Measurements from ENCODE around the gene HSPG2. TPM values are rescaled to one million over a fixed set of nuclear protein-coding genes. Genes with fewer than 3 reads are reported as not detected.

The HSPG2 gene
- total and polyA plus RNA-seq, 2 of the 8 experiments (the other 6 are each of a cell fraction or from before 2014, with no cell fraction given) = 17.8 to 111 TPM

DNA sequence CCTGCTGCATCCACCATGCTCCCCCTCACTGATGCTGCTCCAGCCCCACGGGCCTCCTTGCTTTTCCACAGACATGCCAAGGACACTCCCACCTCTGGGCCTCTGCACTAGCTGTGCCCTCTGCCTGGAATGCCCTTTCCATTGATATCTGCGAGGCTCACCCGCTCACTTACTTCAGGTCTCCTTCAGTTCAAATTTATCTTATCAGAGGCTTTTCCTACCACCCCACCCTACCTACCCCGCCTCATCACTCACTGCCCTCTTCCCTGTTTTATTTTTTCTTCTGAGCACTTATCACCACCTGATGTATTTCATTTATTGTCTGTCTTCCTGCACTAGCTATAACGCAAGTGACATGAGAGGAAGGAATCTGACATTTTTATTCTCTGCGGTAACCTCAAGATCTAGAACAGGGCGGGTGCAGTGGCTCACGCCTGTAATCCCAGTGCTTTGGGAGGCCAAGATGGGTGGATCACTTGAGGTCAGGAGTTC, 7.0 kb downstream of the HSPG2 start (continued):
- TF ChIP-seq, protein P1, sequence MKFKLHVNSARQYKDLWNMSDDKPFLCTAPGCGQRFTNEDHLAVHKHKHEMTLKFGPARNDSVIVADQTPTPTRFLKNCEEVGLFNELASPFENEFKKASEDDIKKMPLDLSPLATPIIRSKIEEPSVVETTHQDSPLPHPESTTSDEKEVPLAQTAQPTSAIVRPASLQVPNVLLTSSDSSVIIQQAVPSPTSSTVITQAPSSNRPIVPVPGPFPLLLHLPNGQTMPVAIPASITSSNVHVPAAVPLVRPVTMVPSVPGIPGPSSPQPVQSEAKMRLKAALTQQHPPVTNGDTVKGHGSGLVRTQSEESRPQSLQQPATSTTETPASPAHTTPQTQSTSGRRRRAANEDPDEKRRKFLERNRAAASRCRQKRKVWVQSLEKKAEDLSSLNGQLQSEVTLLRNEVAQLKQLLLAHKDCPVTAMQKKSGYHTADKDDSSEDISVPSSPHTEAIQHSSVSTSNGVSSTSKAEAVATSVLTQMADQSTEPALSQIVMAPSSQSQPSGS (IDR thresholded peaks at IDR 0.05; ENCODE audit: low read length) = no peak
- no peak for TF ChIP-seq SRF (IDR thresholded peaks at IDR 0.05; ENCODE audit: low read depth, low read length)
- no peak for TF ChIP-seq HDAC6 (IDR thresholded peaks at IDR 0.05; ENCODE audit: low read depth, low read length)
- no peak for TF ChIP-seq TEAD4 (IDR thresholded peaks at IDR 0.05; ENCODE audit: low read depth, low read length)
- TF ChIP-seq SIRT6 (IDR thresholded peaks at IDR 0.05; ENCODE audit: low read length) = no peak
- no peak for TF ChIP-seq EP300 (IDR thresholded peaks at IDR 0.05; ENCODE audit: borderline replicate concordance in 1 of 2, low read depth in 2 of 2, low read length in 2 of 2)
- TF ChIP-seq USF2 (IDR thresholded peaks at IDR 0.05; ENCODE audit: low read length) = no peak
- TF ChIP-seq TBP (IDR thresholded peaks at IDR 0.05; ENCODE audit: low read depth, low read length) = no peak
- TF ChIP-seq GTF2F1 (IDR thresholded peaks at IDR 0.05; ENCODE audit: borderline replicate concordance, low read depth, low read length) = no peak
- no peak for TF ChIP-seq RXRA (IDR thresholded peaks at IDR 0.05; ENCODE audit: insufficient read depth, low read depth, low read length)
